Measurements from ENCODE around the gene LIPG.

GRCh38 chr18:49529596-49529995 lies 32.3 kb upstream of the LIPG start:
- TF ChIP-seq, protein P1, sequence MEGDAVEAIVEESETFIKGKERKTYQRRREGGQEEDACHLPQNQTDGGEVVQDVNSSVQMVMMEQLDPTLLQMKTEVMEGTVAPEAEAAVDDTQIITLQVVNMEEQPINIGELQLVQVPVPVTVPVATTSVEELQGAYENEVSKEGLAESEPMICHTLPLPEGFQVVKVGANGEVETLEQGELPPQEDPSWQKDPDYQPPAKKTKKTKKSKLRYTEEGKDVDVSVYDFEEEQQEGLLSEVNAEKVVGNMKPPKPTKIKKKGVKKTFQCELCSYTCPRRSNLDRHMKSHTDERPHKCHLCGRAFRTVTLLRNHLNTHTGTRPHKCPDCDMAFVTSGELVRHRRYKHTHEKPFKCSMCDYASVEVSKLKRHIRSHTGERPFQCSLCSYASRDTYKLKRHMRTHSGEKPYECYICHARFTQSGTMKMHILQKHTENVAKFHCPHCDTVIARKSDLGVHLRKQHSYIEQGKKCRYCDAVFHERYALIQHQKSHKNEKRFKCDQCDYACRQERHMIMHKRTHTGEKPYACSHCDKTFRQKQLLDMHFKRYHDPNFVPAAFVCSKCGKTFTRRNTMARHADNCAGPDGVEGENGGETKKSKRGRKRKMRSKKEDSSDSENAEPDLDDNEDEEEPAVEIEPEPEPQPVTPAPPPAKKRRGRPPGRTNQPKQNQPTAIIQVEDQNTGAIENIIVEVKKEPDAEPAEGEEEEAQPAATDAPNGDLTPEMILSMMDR (IDR thresholded peaks at IDR 0.05): no peak
- TF ChIP-seq POLR2A (IDR thresholded peaks at IDR 0.05): no peak

All from esophagus squamous epithelium (tissue), 4 donors.